HG03108 (cell line): ENCODE results near the gene TYW1B.
"Not testable (repeated sequence)": the region's sequence is repeated elsewhere in the genome, so short reads cannot be mapped to it uniquely, and the experiment has no call there.

Experiments
- ATAC-seq: cut with Tn5 transposase; IDR thresholded peaks from one replicate; pipeline ENCODE4 v1.9.1; 2021; ENCODE audit warnings: moderate library complexity; ENCODE audit not compliant: unreplicated experiment

Gene TYW1B

DNA sequence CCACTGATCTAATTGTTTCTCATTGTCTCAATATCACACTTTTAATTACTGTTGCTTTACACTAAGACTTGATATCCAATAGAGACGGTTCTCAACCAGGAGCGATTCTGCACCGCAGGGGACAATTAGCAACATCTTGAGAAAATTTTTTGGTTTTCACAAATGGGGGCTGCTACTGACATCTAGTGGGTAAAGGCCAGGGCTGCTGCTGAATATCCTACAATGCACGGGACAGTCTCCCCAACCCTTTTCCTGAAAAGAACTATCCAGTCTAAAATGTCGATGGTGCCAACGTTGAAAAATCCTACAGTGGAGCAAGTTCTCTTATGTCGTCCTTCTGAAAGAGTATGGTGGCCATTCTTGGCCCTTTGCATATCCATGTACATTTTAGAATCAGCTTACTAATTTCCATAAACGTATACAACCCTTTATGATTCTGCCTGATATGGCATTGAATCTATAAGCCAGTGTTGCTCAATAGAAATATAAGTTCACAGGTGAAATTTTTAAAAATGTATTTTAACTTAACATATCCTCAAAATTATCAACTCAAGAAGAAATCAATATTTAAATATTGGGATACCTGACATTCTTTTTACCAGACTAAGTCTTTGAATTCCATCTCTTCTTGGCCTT lies 192.6 kb downstream of the TYW1B start:
- not testable (repeated sequence) for ATAC-seq

DNA sequence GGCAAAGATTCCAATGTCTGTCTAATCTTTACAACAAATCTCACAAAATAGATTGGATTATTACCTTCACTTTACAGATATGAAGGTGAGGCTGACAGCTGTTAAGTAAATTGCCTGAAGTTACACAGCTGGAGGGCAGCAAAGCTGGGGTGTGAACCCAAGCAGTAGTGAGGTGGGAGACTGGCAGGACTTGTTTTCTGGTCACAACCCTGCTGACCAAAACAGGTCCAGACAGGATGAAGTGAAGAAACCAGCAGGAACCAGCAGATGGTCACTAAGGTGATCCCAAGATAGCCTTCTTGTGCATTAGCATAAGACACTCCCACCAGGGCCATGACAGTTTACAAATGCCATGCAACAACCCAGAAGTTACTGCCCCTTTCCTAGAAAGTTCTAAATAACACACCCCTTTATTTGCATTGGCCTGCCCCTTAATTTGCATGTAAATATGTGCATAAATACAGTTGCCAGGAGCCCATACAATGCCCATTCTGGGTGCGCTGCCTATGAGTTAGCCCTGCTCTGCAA lies 195.2 kb downstream of the TYW1B start:
- not testable (repeated sequence) for ATAC-seq

DNA sequence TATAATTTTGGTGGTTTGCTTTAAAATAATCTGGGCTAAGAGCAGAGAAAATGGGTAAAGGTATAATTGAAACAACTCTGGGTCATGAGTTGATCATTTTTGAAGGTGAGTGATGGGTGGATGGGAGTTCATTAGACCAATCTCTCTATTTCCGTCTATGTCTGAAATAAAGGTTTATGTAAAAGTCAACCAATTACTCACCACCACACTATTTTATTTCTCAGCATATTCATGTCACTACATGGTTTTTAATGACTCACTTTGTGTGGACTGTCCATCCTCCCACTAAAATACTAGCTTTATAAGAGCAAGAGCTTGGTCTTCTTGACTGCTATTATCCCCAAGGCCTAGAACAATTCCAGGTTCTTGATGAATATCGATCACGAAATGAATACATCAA lies 199.6 kb downstream of the TYW1B start:
- not testable (repeated sequence) for ATAC-seq

DNA sequence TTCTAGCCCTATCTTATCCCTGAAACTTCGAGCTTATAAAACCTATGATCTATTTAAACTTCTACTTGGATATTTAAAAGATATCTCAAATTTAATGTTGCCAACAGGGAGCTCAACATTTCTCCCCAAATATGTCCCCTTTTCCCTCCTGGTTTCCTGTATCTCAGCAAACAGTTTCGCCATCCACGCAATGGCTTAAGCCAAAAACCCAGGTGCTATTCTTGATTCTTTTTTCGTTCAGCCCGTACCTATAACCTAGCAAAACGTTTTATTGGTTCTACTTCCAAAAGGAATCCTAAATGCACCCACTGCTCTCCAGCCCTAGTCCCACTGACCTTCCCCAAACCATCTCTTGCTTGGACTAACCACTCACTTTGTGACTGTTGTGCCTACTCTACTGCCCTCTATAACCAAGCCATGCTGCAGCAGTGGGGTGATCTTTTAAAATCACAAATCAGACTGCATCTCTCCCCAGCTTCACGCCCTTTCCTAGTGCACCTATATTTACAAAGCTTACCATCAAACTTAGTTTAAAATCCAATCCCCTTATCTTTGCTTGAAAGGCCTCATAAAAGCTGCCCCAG lies 201.5 kb downstream of the TYW1B start:
- not testable (repeated sequence) for ATAC-seq

DNA sequence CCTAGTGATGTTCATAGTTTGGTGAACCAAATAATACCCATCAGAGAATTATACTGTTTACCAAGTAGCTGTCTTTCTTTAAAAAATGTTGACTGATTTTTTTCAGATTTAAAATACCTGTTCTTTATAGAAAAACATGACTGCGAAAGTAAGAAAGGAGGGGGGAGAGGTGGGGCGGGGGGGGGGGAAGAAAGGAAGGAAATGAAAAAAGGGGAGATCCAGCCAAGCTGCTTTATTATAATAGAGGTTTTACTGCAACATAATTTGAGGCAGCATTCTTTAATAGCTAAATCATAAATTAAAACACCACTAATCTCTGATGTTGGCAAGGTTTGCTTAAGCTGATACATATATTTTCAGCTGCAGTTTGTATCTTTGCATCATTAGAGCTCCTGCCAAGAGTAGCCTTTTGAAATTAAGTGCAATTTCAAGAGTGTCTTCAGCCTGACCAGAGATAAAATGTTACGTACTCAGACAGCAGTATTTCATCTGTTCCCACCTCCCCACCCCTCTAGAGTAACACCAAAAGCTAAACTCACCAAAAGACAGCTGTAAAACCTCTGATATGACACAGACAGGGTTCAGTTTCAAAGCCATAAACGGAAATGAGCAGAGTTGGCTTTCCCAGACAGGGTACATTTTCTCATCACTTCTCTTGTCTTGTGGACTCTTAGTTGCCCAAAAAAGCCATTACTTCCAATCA lies 202.1 kb downstream of the TYW1B start:
- ATAC-seq = peak; percentile 73

DNA sequence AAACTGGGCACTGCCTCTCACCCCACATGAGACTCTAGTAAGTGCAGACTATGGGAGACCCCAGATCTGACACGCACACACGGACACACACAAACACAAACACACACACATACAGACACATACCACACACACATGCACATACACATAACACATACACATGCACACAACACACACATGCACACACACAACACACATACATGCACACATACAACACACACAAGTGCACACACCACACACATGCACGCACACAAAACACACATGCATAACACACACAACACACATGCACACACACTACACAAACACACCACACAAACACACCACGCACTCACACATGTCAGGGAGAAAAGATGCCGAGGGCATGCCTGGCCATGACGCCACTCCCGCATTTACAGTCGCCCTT lies 205.5 kb downstream of the TYW1B start:
- no peak for ATAC-seq

DNA sequence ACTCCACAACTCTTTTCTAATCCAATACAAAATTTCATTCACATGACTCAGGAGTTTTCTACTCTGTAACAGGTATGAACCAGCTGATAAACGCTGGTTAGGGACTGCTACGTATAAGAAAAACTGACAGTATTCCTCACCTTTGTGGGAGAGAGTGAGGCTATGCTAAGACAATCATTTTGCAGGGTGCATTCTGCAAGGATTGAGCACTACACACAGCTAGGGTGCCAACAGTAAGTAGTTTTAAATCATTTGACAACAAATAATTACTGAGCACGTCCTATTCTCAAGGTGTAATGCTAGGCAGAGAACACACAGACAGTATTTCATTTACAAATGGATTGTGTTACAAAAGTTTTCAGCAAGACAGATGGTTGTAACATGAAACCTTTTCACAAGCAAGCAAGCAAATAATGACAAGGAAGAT lies 206.2 kb downstream of the TYW1B start:
- ATAC-seq = not testable (repeated sequence)

DNA sequence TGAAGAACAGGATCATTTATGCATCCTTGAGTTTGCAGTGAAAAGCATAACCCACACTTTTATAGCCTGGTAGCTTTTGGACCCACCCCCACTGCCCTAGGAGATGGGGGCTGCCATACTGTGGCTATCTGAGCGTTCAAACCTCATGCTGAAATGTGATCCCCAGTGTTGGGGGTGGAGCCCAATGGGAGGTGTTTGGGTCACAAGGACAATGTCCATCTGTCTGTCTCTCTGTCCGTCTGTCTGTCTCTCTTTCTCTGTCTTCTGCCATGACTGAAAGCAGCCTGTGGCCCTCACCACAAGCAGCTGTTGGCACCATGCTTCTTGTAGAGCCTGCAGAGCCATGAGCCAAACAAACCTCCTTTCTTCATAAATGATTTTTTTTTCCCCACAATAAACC lies 207.1 kb downstream of the TYW1B start:
- not testable (repeated sequence) for ATAC-seq

DNA sequence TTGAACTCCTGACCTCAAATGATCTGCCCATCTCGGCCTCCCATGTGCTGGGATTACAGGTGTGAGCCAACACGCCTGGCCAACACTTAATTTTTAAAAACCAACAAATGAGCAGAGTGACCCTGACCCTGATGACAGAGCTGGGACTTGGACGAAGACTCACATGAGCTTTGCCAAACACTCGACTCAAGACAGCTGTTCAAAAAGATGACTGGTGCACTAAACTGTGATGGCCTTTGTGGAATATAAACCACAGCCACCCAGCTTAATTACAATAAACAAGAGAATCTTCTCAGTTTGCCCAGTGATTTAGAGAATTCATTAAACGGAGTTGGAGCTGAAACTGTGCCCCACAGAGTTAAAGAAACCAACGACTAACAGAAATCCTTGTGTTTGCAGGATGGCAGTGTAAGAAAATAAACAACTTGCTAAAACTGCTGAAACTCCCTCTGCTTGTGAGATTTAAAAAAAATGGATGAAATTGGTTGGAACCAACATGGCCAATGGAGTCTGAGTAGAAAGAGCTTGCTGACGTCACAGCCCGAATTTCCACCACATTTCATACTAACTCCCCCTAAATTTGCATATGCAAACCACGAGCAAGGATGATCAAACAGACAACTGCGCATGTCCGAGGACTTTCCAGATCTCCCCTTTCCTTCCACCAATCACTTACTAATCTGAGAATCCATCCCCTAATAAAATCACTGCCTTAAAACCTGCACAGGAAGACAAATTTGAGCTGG lies 209.4 kb downstream of the TYW1B start:
- not testable (repeated sequence) for ATAC-seq

DNA sequence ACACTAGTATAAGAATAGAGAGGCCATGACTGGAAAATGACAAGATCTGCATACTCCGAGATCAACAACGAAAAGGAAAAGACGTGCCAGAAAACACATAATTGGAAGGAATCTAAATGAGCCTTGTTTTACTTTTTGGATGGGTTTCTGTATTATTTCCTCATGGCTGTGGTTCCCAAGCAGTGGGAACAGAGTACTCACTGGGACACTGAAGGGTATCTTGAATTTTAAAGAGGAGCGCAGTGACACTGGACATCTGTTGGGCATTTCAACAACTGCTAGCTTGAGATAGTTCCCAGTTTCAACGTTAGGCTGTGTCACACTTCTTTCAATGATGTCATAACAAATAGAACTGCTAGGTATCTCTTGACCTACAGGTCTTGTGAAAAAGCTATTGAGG lies 218.2 kb downstream of the TYW1B start:
- not testable (repeated sequence) for ATAC-seq

DNA sequence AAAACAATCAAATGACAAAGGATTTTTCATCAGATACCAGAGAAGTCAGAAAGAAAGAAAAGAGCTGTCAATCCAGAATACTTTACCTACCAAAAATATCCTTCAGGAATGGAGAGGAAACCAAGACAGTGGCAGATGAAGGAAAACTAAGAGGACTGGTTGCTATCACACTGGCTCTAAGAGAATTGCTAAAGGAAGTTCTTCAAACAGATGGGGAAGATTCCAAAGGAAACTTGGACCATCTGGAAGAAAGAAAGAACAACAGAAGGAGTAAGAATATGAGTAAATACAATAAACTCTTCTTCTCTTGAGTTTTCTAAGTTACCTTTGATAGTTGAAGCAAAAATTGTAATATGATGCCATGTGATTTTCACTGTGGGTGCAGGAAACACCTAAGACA lies 220.0 kb downstream of the TYW1B start:
- ATAC-seq = not testable (repeated sequence)

DNA sequence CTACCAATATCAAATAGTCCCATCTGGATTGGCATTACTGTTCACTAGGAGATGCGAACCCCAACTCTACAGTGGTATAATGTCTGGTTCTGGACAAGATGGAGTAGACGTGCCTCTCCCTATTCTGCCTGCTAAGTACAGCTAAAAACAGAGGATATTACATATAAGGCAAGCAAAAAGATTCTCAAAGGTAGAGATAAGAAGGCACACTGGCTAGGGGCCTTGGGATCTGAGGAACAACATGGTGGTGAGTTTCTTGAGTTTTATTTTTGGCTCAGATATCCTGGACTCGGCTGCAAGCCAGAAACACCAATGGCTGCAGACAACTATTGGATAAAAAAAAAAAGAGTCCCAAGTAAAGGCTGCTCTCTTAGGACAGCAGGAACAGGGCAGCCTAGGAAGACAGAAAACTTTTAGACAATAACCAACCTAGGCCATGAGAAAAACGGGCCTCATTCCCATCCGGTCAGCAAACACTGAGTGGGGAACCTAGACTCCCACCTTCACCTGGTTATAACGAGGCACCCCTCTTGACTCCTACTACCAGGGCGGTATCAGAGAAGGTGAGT lies 222.1 kb downstream of the TYW1B start:
- not testable (repeated sequence) for ATAC-seq

DNA sequence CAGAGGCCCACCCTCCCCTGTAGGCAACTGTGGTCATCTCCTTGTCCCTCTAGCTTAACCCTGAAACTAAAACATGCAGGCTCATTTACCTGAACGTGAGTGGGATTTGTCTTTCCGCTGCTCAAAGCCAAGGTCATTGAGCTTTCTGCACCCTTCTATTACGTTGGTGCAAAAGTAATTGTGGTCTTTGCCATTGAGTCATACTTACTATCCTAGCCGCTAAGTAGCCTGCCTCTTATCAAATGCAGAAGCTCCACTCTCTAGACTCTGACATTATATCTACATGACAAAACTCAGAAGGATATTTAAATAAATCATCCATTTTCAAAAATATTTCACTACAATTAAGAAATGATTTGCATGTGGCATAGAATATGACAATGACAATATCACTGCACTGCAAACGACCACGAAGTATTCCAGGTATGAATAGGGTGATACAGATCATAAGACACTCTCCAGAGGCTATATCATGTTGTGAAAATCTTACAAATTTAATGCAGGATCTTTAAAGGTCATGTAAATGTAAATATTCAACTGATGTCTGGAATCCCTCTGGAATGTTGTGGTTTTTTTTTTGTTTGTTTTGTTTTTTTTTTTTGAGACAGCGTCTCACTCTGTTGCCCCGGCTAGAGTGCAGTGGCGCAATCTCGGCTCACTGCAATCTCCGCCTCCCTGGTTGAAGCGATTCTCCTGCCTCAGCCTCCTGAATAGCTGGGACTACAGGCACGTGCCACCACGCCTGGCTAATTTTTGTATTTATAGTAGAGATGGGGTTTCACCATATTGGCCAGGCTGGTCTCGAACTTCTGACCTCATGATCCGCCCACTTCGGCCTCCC lies 223.0 kb downstream of the TYW1B start:
- not testable (repeated sequence) for ATAC-seq

DNA sequence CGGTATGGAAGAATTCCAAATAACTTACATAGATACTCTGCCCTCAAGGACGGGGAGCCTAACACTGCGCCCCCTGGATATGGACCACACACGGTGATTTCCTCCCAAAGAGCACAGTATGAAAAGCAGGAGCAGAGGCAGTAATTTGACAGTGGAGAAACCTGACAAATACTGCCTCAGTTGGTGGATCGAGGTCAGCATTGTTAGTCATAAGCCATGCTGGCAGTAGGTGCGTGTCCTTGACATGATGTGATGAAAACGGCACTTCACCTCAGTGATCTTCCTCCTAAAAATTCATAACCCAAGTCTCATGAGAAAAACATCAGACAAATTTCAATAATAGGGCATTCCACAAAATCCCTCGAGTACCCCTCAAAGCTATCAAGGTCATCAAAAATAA lies 224.5 kb downstream of the TYW1B start:
- ATAC-seq = not testable (repeated sequence)

DNA sequence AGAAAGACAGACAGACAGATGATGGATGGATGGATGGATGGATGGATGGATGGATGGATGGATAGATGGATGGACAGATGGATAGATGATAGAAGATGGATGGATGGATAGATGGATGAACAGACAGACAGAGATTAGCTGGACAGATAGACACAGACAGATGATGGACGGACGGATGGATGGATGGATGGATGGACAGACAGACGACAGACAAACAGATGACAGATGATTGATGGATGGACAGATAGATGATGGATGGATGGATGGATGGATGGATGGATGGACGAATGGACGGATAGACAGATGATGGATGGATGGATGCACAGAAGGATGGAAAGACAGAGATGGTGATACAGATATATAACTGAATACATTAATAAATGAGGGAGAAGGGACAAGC lies 224.9 kb downstream of the TYW1B start:
- ATAC-seq = no peak

DNA sequence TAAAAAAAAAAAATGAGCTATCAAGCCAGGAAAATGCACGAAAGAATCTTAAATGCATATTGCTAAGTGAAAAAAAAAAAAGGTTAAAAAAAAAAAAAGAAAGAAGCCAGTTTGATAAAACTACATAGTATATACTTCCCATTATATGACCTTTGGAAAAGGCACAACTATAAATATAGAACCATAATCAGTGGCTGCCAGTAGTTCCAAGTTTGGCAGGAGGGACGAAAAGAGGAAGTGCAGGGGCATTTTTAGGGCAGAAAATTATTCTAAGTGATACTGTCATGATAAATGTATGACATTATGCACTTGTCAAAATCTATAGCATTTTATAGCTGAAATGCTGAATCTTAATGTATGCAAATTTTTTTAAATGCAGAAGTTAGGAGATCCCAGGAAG lies 226.3 kb downstream of the TYW1B start:
- ATAC-seq = not testable (repeated sequence)

DNA sequence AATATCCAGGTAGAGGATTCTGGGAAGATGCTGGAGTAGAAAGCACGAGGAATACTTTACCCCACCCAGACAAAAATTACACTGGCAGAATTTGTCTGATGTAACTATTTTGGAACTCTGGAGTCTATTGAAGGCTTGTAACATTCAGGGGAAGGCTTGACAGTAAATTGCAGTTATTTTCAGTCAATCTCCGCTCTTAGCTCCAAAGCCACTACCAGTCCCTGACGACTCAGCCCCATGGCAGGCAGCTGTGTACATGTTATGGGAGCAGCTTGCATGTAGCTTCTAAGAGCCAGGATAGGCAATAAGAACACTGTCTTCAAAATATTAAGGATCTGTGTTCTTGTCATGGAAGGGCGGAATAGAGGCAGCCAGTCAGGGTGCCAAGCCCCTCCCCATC lies 238.0 kb downstream of the TYW1B start:
- ATAC-seq = not testable (repeated sequence)

DNA sequence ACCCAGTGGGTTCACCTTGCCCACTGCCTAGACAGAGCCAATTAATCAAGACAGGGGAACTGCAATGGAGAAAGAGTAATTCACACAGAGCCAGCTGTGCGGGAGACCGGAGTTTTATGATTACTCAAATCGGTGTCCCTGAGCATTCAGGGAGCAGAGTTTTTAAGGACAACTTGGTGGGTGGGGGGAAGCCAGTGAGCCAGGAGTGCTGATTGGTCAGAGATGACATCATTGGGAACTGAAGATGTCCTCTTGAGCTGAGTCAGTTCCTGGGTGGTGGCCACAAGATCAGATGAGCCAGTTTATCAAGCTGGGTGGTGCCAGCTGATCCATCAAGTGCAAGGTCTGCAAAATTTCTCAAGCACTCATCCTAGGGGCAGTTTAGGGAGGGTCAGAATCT lies 240.7 kb downstream of the TYW1B start:
- ATAC-seq = not testable (repeated sequence)

DNA sequence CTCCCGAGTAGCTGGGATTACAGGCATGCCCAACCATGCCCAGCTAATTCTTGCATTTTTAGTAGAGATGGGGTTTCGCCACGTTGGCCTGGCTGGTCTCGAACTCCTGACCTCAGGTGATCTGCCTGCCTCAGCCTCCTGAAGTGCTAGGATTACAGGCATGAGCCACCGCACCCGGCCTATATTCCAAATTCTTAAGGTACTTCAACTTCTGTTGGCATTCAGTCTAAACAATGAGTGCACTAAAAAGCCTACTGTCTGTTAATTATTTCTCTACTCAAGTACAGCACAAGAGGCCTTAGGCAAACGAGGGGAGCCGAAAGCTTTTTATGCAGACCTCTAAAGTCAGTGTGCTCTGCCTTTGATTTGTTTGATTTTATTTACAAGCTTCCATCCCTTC lies 243.4 kb downstream of the TYW1B start:
- not testable (repeated sequence) for ATAC-seq
